ENCODE results near the gene ATM.
"Not testable (repeated sequence)": the region's sequence is repeated elsewhere in the genome, so short reads cannot be mapped to it uniquely, and the experiment has no call there.

ATM gene

DNA sequence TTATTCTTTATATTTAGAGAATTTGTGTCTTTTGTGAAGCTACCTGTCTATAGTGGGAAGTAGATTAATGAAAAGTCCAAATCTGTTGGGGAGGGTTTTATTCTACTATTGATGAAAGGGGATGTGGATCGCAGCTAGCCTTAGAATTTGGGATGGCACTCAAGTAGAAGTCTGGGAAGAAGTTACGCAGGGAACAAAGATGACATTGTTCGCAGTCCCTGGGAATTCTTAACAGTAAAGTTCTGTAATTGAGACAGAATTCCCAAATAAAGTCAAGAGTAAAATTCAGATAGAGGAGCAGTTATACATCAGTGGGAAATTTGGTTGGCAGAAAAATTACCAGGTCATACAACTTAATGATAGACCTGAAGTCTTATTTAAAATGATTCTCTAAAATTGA lies 64.1 kb downstream of the ATM start:
- DNase-seq = no peak

DNA sequence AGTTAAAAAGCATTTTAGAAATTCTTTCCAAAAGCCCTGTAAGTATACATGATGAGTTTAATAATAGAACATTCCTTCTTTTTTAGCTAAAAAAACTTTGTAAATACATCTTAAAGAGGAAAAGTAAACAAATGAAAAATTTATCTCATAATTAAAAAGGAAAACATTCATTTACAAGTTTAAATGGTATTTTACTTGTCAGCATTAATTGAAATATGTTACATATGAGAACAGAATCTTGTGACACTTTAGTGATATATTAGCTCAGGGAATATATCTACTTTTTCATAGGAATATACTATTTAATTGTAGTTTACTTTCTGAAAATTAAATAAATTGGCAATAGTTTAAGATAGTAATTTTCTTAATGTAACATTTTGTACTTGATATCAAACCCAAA lies 66.2 kb downstream of the ATM start:
- DNase-seq = not testable (repeated sequence)

DNA sequence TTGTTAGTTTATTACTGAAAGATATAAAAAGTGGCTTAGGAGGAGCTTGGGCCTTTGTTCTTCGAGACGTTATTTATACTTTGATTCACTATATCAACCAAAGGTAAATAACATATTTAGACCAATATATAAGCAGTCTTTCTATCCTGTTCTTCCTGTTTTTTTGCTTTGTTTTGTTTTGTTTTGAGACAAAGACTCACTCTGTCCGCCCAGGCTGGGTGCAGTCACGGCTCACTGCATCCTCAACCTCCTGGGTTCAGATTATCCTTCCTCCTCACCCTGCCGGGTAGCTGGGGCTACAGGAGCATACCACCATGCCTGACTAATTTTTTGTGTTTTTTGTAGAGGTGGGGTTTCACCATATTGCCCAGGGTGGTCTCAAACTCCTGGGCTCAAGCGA lies 66.8 kb downstream of the ATM start:
- no peak for DNase-seq

DNA sequence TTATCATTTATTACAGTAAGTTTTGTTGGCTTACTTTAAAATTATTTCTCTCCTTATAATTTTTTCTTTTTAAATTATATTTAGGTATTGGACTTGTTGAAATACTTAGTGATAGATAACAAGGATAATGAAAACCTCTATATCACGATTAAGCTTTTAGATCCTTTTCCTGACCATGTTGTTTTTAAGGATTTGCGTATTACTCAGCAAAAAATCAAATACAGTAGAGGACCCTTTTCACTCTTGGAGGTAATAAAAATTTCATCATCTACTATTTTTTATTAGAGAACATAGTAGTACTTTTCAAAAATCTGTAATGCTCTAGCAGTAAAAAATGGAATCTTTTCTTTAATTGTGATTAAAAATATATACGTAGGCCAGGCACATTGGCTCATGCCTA lies 70.4 kb downstream of the ATM start:
- DNase-seq = no peak

DNA sequence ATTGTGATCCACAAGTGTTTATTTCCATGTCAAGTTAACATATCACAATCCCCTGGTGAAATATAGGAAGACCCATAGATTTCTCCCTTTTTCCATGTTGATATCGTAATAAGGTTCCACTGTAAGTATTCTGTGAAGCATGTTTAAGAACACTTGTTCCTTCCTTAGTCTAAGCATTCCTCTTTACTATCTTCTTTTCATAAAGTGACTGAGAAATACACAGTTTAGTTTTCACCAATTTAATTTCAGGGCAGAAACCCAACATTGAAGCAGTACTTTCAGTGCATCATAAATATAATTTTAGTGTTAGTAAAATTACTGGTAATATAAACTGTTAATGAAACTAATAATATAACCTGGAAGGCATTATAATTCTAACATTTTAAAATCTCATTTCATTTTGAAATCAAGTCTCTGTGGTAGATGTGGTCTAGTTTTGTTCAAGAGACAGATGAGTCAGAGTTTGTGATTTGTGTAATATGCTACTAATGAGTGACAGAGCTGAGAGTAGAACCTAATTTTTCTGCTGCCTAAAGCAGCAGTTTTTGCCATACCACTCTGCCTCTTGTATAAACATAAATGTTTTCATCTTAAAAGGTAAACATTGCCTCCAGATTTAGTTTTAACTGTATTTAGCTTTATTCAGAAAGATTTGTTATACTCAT lies 79.4 kb downstream of the ATM start:
- DNase-seq = no peak

DNA sequence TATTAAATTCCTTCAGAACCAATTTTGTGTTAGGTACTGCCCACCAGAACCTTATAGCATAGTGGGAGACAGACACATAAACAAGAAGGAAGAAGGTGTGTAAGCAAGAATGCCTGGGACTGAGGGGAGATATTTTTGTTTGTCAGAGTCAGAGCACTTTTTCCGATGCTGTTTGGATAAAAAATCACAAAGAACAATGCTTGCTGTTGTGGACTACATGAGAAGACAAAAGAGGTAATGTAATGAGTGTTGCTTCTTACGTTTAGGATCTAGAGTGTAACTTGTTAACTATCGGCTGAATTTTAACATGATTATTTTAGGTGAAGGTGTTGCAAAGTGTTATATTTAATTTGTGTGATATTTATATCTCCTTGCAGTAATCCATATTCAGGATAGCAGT lies 84.9 kb downstream of the ATM start:
- no peak for DNase-seq

DNA sequence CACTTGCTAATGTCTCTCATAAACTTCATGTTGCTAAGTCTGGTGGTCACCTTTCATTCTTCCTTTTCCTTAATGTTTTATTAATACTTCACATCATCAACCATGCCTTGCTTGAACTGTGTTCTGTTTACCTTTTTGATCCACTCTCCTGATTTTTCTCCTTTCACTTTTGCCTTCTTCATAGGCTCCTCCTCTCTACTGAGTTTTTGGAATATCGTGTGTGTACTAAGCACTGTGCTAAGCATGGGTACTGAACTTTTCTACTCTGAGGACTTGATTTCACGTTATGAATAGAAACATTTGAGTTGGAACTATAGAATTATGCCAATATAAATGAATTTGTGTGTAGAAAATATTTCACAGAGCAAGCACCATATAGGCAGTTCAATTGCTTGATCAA lies 90.6 kb downstream of the ATM start:
- no peak for DNase-seq

DNA sequence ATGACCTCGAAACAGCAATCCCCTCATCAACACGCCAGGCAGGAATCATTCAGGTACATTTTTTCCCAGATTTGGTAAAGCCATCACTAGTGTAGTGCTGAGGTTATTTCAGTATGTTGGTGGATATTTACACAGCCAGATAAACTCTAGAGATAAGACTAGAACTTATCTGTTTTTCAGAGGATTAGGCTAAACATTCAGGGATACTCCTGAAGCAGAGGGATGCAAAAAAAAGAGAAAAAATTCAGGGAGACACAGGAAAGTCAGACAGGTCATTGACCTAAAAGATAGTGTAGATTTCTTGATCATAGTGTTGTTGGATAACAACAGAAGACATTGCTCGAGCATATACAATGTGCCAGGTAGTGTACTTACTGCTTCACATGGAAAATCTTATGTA lies 93.2 kb downstream of the ATM start:
- DNase-seq = no peak

DNA sequence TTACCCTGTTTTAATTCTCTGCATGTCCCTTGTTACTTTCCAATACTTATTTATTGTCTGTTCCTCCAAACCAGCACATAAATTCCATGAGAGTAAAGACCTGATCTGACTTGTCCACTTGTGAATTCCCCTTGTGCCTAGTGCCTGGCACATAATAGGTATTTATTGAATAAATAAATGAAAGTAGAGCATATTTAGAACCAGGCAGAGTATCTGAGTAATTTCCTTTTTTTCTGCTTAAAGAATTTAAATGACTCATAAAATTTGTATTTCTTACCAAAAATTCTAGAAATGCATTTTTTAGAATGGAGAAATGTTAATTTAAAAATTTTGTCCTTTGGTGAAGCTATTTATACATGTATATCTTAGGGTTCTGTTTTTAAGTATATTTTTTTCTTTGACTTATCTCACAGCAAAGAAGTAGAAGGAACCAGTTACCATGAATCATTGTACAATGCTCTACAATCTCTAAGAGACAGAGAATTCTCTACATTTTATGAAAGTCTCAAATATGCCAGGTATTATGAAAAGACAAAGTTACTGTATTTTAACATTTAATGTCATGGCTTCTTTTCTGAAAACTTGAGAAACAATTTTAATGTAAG lies 96.8 kb downstream of the ATM start:
- DNase-seq = no peak

DNA sequence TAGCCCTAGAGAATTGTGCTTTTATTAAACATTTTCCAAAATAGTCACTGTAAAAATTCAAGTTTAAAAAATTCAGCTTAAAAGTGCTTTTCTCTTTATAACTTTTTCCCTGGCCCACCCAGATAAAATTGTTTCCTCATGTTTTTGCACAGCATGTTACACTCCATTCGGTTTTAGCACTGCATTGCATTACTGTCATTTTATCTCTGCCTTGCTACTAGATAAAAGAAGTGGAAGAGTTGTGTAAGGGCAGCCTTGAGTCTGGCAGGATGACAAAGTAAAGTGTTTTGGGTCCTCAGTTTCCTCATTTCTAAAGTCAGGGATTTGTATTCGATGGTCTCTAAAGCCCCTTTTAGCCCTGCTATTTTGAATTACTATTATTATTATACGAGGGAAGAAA lies 99.8 kb downstream of the ATM start:
- DNase-seq = no peak

DNA sequence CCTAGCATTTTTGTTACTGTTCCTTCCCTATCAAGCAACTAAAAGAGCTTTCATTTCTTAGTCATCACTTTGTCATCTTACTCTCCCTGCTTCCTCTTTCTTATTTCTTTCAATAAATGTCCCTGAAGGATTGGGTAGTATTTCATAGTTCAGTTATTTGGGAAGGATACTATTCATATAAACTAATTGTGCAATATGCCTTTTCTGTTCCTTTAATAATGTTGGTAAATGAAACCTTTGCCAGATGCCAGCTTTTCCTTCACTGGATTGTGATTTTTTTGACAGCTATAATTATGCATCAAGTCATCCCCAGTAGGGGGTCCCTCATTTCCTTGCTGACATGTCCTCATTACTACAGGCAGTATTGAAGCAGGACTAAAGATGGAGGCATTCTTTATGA lies 101.7 kb downstream of the ATM start:
- no peak for DNase-seq

DNA sequence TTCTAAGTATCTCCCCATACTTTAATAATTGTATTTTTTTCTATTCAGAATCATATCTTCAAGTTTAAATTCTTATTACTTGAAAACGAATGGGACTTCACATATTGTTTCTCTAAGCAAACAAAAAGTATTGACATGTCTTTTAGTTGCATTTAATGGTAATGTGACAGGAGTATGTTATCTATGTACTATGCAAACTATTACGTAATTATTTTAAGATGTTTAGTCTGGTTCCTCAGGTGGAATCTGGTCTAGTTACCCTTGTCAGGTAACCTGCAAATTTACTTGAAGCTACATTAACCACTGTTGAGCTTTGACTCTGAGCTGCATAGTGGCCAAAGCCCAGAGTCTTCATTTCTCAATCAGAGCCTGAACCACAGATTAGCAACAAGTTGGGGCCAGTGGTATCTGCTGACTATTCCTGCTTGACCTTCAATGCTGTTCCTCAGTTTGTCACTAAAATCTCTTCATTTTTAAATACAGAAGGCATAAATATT lies 110.6 kb downstream of the ATM start:
- no peak for DNase-seq

DNA sequence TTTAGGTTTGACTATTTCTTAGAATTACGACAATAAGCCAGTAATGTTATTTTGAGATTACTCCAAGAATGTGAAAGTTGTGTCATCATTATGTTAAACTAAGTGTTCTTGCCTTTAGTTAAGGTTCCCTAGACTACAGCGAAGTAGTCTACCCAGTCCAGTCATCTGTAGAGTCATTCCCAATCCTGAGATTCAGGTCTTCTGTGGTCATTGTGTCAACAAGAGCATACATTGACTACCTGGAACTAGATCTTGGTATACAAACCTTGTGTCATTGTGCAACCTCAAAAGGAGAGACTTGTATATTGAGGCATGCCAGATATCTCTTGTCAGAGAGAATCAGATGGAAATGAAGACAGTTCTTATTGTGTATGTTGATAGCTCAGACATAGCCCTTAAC lies 115.9 kb downstream of the ATM start:
- DNase-seq = no peak

DNA sequence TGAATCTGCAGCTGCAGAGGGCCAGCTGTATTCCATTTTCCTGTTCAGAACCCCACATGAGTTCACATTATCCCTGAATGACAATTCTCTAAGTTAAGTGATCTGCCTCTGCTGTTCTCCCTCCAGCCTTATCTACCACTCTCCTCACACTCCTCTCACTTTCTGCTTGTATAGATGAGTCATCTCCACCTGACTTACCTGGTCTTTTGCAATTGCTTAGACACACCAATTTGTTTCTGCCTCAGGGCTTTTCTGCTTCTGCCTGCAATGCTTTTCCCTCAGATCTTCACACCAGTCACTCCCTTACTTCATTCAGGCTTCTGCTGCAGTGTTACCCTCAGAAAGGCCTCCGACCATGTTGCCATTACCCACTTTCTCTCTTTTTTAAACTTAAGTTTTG lies 118.1 kb downstream of the ATM start:
- DNase-seq = no peak

DNA sequence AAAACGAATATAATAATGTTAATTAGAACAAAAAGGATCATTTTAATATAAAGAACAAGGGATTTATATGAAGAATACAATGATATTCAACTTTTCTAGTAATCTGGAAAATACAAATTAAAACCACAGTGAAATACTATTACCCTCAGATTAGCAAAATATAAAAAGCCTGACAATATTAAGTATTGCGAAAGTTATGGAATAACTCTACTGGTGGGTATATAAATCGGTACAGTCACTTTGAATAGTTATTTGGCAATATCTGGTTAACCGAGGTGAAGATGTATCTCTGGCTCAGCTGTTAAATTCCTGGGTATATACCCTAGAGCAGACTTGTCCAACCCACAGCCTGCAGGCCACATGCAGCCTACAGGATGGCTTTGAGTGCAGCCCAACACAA lies 118.8 kb downstream of the ATM start:
- no peak for DNase-seq

DNA sequence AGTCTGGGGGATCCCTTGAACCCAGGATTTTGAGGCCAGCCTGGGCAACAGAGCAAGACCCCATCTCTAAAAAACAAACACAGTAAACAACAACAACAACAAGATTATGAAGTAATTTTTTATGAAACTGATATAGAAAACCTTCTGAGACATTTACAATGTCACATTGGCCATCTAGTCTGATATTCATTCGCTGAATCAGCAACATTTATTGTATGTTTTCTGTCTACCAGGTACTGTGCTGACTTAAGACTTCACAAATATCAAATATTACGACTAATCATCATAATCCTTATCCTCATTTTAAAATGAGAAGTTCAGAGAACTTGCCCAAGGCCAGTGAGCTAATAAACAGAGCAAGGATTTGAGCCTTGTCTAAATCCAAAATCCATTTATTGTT lies 120.8 kb downstream of the ATM start:
- no peak for DNase-seq

DNA sequence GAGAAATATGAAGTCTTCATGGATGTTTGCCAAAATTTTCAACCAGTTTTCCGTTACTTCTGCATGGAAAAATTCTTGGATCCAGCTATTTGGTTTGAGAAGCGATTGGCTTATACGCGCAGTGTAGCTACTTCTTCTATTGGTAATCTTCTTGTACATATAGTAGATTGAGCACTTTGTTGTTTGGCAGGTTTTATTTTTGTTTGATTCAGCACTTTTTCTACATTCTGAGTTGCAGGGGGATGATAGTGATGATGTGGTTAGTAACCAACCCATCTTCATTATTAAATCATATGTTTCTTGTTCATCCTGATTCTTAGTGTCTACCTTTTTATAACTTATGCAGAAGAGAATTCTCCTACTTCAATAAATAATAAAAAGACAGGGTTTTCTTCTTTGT lies 122.9 kb downstream of the ATM start:
- DNase-seq = no peak

DNA sequence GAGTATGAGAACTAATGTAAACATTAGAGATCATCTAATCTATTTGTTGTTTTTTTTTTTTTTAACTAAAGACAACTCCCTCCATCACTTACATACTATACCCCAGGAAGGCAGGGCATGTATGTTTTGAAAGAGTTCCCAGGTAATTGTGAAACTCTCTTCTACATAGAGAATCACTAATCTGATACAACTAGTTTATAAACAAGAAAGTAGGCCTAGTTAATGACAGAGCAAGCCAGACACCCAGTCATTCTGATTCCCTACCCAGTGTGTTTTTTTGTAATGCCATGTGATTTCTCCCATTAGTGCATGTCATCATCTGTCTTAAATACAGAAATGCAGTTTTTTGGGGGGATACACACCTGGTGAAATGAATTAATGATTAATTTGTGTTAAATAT lies 123.6 kb downstream of the ATM start:
- DNase-seq = no peak

DNA sequence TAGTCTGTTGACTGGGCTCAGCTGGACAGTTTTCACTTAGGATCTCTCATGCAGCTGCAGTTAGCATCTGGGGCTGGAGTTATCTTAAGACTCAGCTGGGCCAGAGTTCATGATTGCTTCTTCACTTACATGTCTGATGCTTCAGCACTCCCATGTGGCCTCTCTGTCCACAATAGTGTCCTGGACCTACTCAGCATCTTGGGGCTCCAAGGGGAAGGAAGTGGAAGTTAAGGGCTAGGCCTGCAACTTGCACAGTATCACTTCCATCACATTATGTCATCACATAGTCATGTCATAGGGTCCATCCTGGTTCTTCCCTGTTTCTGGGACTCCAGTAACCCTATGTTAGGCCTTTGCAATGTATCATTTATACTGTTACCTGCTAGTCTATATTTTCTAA lies 128.6 kb downstream of the ATM start:
- no peak for DNase-seq

DNA sequence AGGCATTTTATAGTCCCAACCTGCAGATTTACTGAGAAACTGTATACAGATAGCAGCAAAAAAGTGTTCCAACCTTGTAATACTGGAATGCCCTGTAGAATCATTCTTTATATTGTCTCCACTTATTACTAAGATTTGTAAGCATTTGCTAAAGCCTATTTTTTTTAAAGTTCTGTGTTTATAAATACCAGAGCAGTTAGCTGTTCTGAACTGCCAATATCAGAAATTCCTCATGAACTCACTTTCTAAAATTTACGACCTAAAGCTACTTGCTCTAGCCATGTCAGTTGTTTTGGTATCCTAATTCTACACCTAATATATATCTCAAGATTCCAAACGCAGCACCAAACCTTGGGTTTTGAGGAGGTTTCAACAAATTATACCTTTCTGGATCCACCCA lies 141.3 kb downstream of the ATM start:
- no peak for DNase-seq

DNA sequence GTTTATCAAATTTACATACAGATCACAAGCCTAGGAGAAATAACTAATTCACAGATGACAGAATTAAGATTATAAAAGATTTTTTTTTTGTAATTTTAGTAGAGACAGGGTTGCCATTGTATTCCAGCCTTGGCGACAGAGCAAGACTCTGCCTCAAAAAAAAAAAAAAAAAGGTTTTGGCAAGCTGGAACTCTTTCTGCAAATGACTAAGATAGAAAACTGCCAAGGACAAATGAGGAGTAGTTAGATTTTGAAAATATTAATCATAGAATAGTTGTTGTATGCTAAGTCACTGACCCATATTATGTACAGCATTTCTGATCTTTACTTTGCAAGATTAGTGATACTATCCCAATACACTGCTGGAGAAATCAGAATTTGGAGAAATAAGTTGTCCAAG lies 145.3 kb downstream of the ATM start:
- no peak for DNase-seq

DNA sequence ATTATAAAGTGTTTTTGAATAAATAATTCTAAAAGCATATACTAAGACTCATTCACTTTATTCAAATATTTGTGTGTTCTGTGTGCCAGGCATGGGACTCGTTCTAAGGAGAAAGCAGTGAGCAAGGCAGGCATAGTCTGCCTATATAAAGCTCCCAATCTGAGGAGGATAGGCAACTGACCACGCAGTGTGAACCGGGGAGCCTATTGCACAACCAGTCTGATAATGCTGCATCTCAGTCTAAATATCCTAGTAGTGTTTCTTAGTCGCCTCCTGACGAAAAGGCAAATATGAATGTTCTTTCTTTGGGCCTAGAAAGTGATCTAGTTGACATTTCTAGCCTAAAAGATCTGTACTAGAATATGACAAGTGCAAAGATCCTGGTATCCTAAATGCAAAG lies 146.2 kb downstream of the ATM start:
- no peak for DNase-seq

DNA sequence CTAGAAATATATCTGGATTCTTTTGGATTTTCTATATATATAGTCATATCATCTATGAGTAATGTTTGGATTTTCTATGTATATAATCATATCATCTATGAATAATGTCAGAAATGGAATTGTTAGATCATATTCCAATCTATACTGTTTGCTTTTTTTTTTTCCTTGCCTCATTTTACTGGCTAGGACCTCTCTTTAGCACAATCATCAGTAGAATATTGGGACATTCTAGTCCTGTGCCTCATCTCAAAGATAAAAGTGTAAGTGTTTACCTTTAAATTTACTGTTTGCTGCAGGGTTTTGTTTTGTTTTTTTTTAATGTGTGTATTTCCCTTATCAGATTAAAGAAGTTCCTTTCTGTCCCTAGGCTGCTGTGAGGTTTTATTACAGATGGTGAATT lies 147.4 kb downstream of the ATM start:
- no peak for DNase-seq

DNA sequence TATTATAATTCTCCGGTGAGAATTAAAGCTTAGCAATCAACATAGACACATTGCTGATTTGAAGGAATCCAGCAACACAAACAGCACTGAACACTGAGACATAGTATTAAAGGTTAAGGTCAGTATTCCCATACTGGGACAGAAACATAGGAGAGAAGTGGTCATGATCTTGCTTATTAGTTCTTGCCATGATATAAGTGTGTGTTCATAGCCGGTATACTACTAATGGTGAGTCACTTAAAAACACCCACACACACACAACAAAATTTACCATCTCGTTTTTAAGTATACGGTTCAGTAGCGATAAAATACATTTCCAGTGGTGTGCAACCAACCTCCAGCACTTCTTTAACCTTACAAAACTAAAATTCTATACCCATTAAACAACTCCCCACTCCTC lies 148.1 kb downstream of the ATM start:
- no peak for DNase-seq

DNA sequence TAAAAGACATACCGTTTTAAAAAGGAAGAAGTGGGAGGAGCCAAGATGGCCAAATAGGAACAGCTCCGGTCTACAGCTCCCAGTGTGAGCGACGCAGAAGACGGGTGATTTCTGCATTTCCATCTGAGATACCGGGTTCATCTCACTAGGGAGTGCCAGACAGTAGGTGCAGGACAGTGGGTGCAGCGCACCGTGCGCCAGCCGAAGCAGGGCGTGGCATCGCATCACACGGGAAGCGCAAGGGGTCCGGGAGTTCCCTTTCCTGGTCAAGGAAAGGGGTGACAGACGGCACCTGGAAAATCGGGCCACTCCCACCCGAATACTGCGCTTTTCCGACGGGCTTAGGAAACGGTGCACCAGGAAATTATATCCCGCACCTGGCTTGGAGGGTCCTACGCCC lies 150.6 kb downstream of the ATM start:
- DNase-seq = not testable (repeated sequence)

Measured in activated T-cell treated with anti-CD3 and anti-CD28 coated beads, Interleukin-2, amount 50 U/mL, for 48 hours (primary cell).